Lower leg skin (tissue), 4 donors: ENCODE data around the gene EMC8. TPM values are rescaled to one million over a fixed set of nuclear protein-coding genes. Genes with fewer than 3 reads are reported as not detected.
"Not testable (repeated sequence)": the region's sequence is repeated elsewhere in the genome, so short reads cannot be mapped to it uniquely, and the experiment has no call there.

ENCODE experiments used
- DNase-seq, 2 donors: peaks; one replicate each; pipeline ENCODE4 v3.0.0-alpha.2; 2019; ENCODE audit warnings: low spot score in 2 of 2
- H3K4me3 ChIP-seq: fragments of 200-600 bp; sonication (generic); 2 replicates; pipeline ENCODE4 v1.5.1; 2017; ENCODE audit warnings: mild to moderate bottlenecking, low read depth; ENCODE audit not compliant: poor library complexity, severe bottlenecking
- POLR2A ChIP-seq, 2 donors: fragments of 450-650 bp; IDR thresholded peaks; one replicate each; pipeline ENCODE4 v1.6.1; 2016 to 2017; ENCODE audit warnings: antibody characterized with exemption in 2 of 2, mild to moderate bottlenecking in 1 of 2, moderate library complexity in 1 of 2
- WGBS, 2 donors: methylation state at CpG; one replicate each; pipeline ENCODE4 v1.1.5; 2018; 5-methylcytosine and 5-hydroxymethylcytosine counted together
- intact Hi-C: fragments of 100-400 bp; cut with DNase I; formaldehyde crosslinking; loops from one replicate; pipeline ENCODE4 v1.15.0; 2023; ENCODE audit warnings: low total_unique reads
- total RNA-seq, 4 donors: library from RNA; depleted of rRNA; stranded (reverse); fragments of >200 nt; gene quantifications; one replicate each; pipeline ENCODE4 v1.1.0, GENCODE V29; 2016
- TF ChIP-seq, protein P1 (sequence below), 3 donors: fragments of 450-650 bp; IDR thresholded peaks; one replicate each; pipeline ENCODE4 v1.5.1; 2016; ENCODE audit warnings: antibody characterized with exemption in 3 of 3, mild to moderate bottlenecking in 3 of 3, moderate library complexity in 2 of 3

EMC8 gene
- total RNA-seq, 4 donors from 2014 or later: 15.5 to 27.5 (median 18.4) TPM

DNA sequence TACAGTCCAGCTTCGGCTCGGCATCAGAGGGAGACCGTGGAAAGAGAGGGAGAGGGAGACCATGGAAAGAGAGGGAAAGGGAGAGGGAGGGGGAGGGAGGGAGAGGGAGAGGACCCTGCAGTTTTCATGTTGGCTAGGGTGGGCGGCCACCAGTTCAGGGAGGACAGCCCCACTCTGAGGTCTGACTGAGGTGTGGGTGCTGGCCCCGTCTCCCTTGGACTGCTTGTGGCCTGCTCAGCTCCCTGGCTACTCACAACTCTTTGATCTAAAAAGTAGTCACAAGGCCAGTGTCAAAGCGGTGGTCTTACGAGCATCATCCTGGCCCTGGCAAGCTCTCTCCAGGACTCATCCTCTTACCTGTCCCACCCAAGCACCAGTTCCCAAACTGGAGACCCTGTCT, 9.6 kb upstream of the EMC8 start:
- TF ChIP-seq, protein P1, sequence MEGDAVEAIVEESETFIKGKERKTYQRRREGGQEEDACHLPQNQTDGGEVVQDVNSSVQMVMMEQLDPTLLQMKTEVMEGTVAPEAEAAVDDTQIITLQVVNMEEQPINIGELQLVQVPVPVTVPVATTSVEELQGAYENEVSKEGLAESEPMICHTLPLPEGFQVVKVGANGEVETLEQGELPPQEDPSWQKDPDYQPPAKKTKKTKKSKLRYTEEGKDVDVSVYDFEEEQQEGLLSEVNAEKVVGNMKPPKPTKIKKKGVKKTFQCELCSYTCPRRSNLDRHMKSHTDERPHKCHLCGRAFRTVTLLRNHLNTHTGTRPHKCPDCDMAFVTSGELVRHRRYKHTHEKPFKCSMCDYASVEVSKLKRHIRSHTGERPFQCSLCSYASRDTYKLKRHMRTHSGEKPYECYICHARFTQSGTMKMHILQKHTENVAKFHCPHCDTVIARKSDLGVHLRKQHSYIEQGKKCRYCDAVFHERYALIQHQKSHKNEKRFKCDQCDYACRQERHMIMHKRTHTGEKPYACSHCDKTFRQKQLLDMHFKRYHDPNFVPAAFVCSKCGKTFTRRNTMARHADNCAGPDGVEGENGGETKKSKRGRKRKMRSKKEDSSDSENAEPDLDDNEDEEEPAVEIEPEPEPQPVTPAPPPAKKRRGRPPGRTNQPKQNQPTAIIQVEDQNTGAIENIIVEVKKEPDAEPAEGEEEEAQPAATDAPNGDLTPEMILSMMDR (IDR thresholded peaks at IDR 0.05): no peak
- TF ChIP-seq POLR2A (IDR thresholded peaks at IDR 0.05): no peak
- no peak overlapping the region for H3K4me3 ChIP-seq
- 94 to 98% methylated on average over 7 of the region's 7 CpGs for WGBS, 2 donors
- intact Hi-C loops: no loop called here
- no peak for DNase-seq

DNA sequence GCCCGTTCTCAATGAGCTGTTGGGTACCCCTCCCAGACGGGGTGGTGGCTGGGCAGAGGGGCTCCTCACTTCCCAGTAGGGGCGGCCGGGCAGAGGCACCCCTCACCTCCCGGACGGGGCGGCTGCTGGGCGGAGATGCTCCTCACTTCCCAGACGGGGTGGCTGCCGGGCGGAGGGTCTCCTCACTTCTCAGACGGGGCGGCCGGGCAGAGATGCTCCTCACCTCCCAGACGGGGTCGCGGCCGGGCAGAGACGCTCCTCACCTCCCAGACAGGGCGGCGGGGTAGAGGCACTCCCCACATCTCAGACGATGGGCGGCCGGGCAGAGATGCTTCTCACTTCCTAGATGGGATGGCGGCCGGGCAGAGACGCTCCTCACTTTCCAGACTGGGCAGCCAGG, 8.8 kb upstream of the EMC8 start:
- DNase-seq, H3K4me3 ChIP-seq, intact Hi-C loops: not testable (repeated sequence)
- 70 to 88% methylated on average over 2 of the region's 27 CpGs for WGBS, 2 donors

DNA sequence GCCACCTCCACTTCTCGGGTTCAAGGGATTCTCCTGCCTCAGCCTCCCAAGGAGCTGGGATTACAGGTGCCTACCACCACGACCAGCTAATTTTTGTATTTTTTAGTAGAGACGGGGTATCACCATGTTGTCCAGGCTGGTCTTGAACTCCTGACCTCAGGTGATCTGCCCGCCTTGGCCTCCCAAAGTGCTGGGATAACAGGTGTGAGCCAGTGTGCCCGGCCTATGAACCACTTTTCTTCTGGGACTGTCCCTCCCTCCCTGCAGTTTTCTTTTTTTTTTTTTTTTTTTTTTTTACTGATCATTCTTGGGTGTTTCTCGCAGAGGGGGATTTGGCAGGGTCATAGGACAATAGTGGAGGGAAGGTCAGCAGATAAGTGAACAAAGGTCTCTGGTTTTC, 8.0 kb upstream of the EMC8 start:
- 83 to 96% methylated on average over 6 of the region's 6 CpGs for WGBS, 2 donors
- H3K4me3 ChIP-seq, DNase-seq, intact Hi-C loops: not testable (repeated sequence)

DNA sequence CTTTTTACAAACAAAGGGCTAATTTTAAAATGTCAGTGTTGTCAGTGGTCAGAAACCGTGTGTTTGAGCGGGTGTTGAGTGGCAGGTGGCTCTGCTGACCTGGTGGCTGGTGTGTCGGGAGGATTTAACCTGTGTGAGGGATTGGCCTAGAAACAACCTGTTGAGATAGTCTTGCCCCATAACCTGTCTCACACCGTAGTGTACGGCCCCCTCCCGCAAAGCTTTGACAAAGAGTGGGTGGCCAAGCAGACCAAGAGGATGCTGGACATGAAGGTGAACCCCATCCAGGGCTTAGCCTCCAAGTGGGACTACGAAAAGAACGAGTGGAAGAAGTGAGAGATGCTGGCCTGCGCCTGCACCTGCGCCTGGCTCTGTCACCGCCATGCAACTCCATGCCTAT, 7.2 kb upstream of the EMC8 start:
- WGBS, 2 donors: 91 to 94% methylated on average over 11 of the region's 11 CpGs
- no peak overlapping the region for H3K4me3 ChIP-seq
- intact Hi-C loops: no loop called here
- no peak for DNase-seq
- no peak for TF ChIP-seq POLR2A (IDR thresholded peaks at IDR 0.05)
- TF ChIP-seq, protein P1 (IDR thresholded peaks at IDR 0.05): no peak

DNA sequence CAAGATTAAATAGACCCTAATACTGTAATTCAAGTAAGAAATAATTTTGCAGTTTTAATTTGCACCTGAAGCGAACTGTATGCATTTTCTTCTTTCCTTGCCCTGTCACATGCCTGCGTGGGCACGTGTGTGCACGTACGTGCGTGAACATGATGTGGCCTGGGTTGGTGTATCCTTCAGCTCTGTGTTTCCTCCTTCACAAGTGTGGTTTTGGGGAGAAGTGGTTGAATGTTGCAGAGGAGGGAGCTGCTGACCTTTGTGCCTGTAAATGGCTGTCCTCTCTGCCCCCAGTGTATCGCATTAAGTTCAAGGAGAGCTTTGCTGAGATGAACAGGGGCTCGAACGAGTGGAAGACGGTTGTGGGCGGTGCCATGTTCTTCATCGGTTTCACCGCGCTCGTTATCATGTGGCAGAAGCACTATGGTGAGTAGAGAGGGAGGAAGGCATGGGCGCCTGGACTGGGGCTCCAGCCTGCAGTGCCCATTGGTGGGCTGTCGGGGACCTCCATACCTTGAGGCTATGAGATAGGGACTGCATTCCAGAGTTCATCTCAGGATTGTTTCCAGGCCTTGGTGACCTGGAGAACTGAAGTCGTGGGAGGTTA, 6.2 kb upstream of the EMC8 start:
- DNase-seq: no peak
- TF ChIP-seq POLR2A (IDR thresholded peaks at IDR 0.05): no peak
- H3K4me3 ChIP-seq: no peak overlapping the region
- intact Hi-C loops: no loop called here
- WGBS, 2 donors: 81 to 84% methylated on average over 17 to 18 of the region's 18 CpGs

DNA sequence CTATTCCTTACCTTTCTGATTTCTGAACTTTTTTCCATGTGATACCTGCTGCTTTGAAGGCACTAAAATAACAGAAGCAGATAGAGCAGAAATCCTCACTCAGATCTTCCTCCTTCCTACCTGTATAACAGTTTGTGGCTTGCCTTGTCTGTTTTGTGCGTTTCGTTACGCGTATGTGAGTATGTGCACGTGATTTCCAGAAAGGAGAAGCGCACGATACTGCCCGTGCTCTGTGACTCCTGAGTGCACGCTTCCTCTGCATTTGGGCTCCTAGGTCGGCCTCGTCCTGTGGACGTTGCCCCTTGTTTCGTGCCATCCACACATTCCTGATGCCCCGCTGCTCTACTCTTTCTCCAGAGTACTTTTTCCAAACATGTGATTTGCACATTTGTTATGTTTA, 4.2 kb upstream of the EMC8 start:
- no peak for TF ChIP-seq POLR2A (IDR thresholded peaks at IDR 0.05)
- TF ChIP-seq, protein P1 (IDR thresholded peaks at IDR 0.05): no peak
- no peak overlapping the region for H3K4me3 ChIP-seq
- DNase-seq: no peak
- WGBS, 2 donors: 73 to 80% methylated on average over 13 of the region's 14 CpGs
- intact Hi-C loops: no loop called here

DNA sequence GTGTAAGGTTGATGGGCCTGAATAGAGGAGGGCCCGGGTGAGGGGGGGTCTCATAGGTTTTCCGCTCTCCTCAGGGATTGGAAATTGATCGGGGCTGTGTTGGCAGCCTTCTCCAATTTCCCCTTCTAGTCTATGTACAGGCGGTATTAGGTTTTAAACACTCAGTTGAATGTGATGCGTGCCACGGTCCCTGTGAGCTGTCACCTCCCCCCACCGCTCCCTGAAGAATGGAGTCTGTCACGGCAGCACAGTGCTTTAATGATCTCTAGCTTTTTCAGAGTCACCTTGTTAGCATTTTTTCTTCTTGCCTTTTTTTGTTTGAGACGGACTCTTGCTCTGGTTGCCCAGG, 951 bp upstream of the EMC8 start:
- intact Hi-C loops: no loop called here
- DNase-seq: no peak
- TF ChIP-seq, protein P1 (IDR thresholded peaks at IDR 0.05): no peak
- TF ChIP-seq POLR2A (IDR thresholded peaks at IDR 0.05): no peak
- WGBS, 2 donors: 9 to 12% methylated on average over 9 of the region's 9 CpGs
- H3K4me3 ChIP-seq: peak overlapping the region; percentile 96
